ENCODE results near the gene SPINT2.

The SPINT2 gene

GRCh38 chr19:38267761-38268483, 3.5 kb downstream of the SPINT2 start:
- no peaks in the 10 kb centered on the region for H3K9me3 Mint-ChIP-seq
- peaks cover 22% of the 10 kb centered on the region for H3K4me1 Mint-ChIP-seq
- no peak for DNase-seq
- H3K27ac Mint-ChIP-seq, result no peak overlapping the region
- peaks cover 27% of the 10 kb centered on the region for H3K27me3 Mint-ChIP-seq
- H3K4me3 Mint-ChIP-seq, result no peak overlapping the region
- H3K36me3 Mint-ChIP-seq, result no peaks in the 10 kb centered on the region
- CTCF ChIA-PET, result no interaction called here

GRCh38 chr19:38268539-38268938, 4.2 kb downstream of the SPINT2 start:
- no peak overlapping the region for H3K4me3 Mint-ChIP-seq
- H3K4me1 Mint-ChIP-seq, result peaks cover 18% of the 10 kb centered on the region
- H3K27me3 Mint-ChIP-seq, result peaks cover 25% of the 10 kb centered on the region
- DNase-seq, result no peak
- H3K27ac Mint-ChIP-seq, result no peak overlapping the region
- no peaks in the 10 kb centered on the region for H3K36me3 Mint-ChIP-seq
- CTCF ChIA-PET, result no interaction called here
- no peaks in the 10 kb centered on the region for H3K9me3 Mint-ChIP-seq

GRCh38 chr19:38270587-38271167, 6.3 kb downstream of the SPINT2 start:
- Mint-ChIP-seq H3K36me3 (no peaks in the 10 kb centered on the region), H3K27ac (no peak overlapping the region), H3K4me3 (no peak overlapping the region), H3K27me3 (peaks cover 5% of the 10 kb centered on the region), H3K9me3 (no peaks in the 10 kb centered on the region), H3K4me1 (peaks cover 3% of the 10 kb centered on the region)
- DNase-seq, result no peak
- CTCF ChIA-PET, result no interaction called here

- Mint-ChIP-seq H3K4me3 (no peak overlapping the region), H3K36me3 (no peaks in the 10 kb centered on the region), H3K9me3 (no peaks in the 10 kb centered on the region), H3K27ac (no peak overlapping the region), H3K27me3 (no peaks in the 10 kb centered on the region), H3K4me1 (no peaks in the 10 kb centered on the region)
- CTCF ChIA-PET, result no interaction called here
- no peak for DNase-seq
Observed at GRCh38 chr19:38273499-38273898, 9.1 kb downstream of the SPINT2 start.

- no peak overlapping the region for H3K27ac Mint-ChIP-seq
Observed at GRCh38 chr19:38274739-38275138, 10.4 kb downstream of the SPINT2 start.

GRCh38 chr19:38276942-38277517, 12.7 kb downstream of the SPINT2 start:
- CTCF ChIA-PET, result no interaction called here
- Mint-ChIP-seq H3K27me3 (no peaks in the 10 kb centered on the region), H3K36me3 (no peaks in the 10 kb centered on the region), H3K9me3 (no peaks in the 10 kb centered on the region), H3K4me3 (no peak overlapping the region), H3K4me1 (peaks cover 5% of the 10 kb centered on the region), H3K27ac (no peak overlapping the region)
- DNase-seq, result no peak

More at GRCh38 chr19:38274739-38275138, 10.4 kb downstream of the SPINT2 start:
- CTCF ChIA-PET, result interaction anchor here (0.6 kb wide), 1 partner anchor 153 kb away, joined by 4 read pairs; no protein-coding TSS in a partner anchor
- Mint-ChIP-seq H3K4me3 (no peak overlapping the region), H3K36me3 (no peaks in the 10 kb centered on the region), H3K27me3 (no peaks in the 10 kb centered on the region), H3K4me1 (no peaks in the 10 kb centered on the region), H3K9me3 (no peaks in the 10 kb centered on the region)
- no peak for DNase-seq

- Mint-ChIP-seq H3K4me1 (peaks cover 10% of the 10 kb centered on the region), H3K36me3 (no peaks in the 10 kb centered on the region), H3K9me3 (no peaks in the 10 kb centered on the region), H3K27me3 (no peaks in the 10 kb centered on the region), H3K4me3 (no peak overlapping the region), H3K27ac (no peak overlapping the region)
- DNase-seq, result no peak
- CTCF ChIA-PET, result no interaction called here
Observed at GRCh38 chr19:38277549-38277948, 13.2 kb downstream of the SPINT2 start.

- DNase-seq, result no peak
- Mint-ChIP-seq H3K36me3 (no peaks in the 10 kb centered on the region), H3K9me3 (no peaks in the 10 kb centered on the region), H3K27me3 (no peaks in the 10 kb centered on the region), H3K4me1 (peaks cover 11% of the 10 kb centered on the region), H3K4me3 (no peak overlapping the region), H3K27ac (no peak overlapping the region)
- CTCF ChIA-PET, result interaction anchor here (1.0 kb wide), 1 partner anchor 42 kb away, joined by 3 read pairs; the partner anchor contains the start of gene KCNK6
Observed at GRCh38 chr19:38277969-38278680, 13.8 kb downstream of the SPINT2 start.

- H3K4me1 Mint-ChIP-seq, result peaks cover 11% of the 10 kb centered on the region
- H3K4me3 Mint-ChIP-seq, result no peak overlapping the region
- no peak for DNase-seq
- no peaks in the 10 kb centered on the region for H3K9me3 Mint-ChIP-seq
- no peak overlapping the region for H3K27ac Mint-ChIP-seq
- CTCF ChIA-PET, result interaction anchor here (1.0 kb wide), 1 partner anchor 41 kb away, joined by 3 read pairs; the partner anchor contains the start of gene KCNK6
- no peaks in the 10 kb centered on the region for H3K36me3 Mint-ChIP-seq
- no peaks in the 10 kb centered on the region for H3K27me3 Mint-ChIP-seq
Observed at GRCh38 chr19:38278751-38279150, 14.4 kb downstream of the SPINT2 start.

GRCh38 chr19:38280030-38280921, 15.9 kb downstream of the SPINT2 start:
- H3K36me3 Mint-ChIP-seq, result no peaks in the 10 kb centered on the region
- no peak overlapping the region for H3K4me3 Mint-ChIP-seq
- no peak for DNase-seq
- no peaks in the 10 kb centered on the region for H3K9me3 Mint-ChIP-seq
- no peaks in the 10 kb centered on the region for H3K27me3 Mint-ChIP-seq
- H3K27ac Mint-ChIP-seq, result no peak overlapping the region
- H3K4me1 Mint-ChIP-seq, result peaks cover 15% of the 10 kb centered on the region
- CTCF ChIA-PET, result no interaction called here

GRCh38 chr19:38281811-38282566, 17.6 kb downstream of the SPINT2 start:
- DNase-seq, result no peak
- Mint-ChIP-seq H3K27me3 (no peaks in the 10 kb centered on the region), H3K4me3 (no peak overlapping the region), H3K4me1 (peaks cover 15% of the 10 kb centered on the region), H3K9me3 (no peaks in the 10 kb centered on the region), H3K27ac (no peak overlapping the region), H3K36me3 (no peaks in the 10 kb centered on the region)
- CTCF ChIA-PET, result no interaction called here

GRCh38 chr19:38283271-38283670, 18.9 kb downstream of the SPINT2 start:
- H3K27ac Mint-ChIP-seq, result no peak overlapping the region
- no peak overlapping the region for H3K4me3 Mint-ChIP-seq
- peaks cover 15% of the 10 kb centered on the region for H3K4me1 Mint-ChIP-seq
- no peaks in the 10 kb centered on the region for H3K36me3 Mint-ChIP-seq
- CTCF ChIA-PET, result no interaction called here
- no peaks in the 10 kb centered on the region for H3K27me3 Mint-ChIP-seq
- DNase-seq, result no peak
- H3K9me3 Mint-ChIP-seq, result no peaks in the 10 kb centered on the region

- H3K36me3 Mint-ChIP-seq, result no peaks in the 10 kb centered on the region
- peaks cover 15% of the 10 kb centered on the region for H3K4me1 Mint-ChIP-seq
- H3K27ac Mint-ChIP-seq, result no peak overlapping the region
- H3K9me3 Mint-ChIP-seq, result no peaks in the 10 kb centered on the region
- CTCF ChIA-PET, result interaction anchor here (1.6 kb wide), 1 partner anchor 10 kb away, joined by 5 read pairs; no protein-coding TSS in a partner anchor
- no peak overlapping the region for H3K4me3 Mint-ChIP-seq
- DNase-seq, result no peak
- H3K27me3 Mint-ChIP-seq, result no peaks in the 10 kb centered on the region
Observed at GRCh38 chr19:38284422-38284821, 20.0 kb downstream of the SPINT2 start.
